ENCODE results near the gene DCLK2. TPM values are rescaled to one million over a fixed set of nuclear protein-coding genes. Genes with fewer than 3 reads are reported as not detected.

DCLK2 gene
- total and polyA plus RNA-seq, 2 of the 8 experiments (the other 6 are each of a cell fraction or from before 2014, with no cell fraction given) = 0.32 to 0.37 TPM

- no peak overlapping the region for H3K56ac ChIP-seq (replicated peaks; ENCODE audit: insufficient read length, low read depth, low read length)
- no peaks in the 10 kb centered on the region for H3K23me2 ChIP-seq (ENCODE audit: low read depth, low read length)
- H3K18ac ChIP-seq (ENCODE audit: extremely low read depth, low read length) = no peak overlapping the region
- no peak overlapping the region for H2BK5ac ChIP-seq (ENCODE audit: low read depth, low read length)
- H2BK20ac ChIP-seq (ENCODE audit: low read length) = no peak overlapping the region
- WGBS, 2 experiments (ENCODE audit: extremely low coverage in 1 of 2, insufficient coverage in 1 of 2, insufficient read length in 1 of 2, insufficient replicate concordance in 2 of 2, low coverage in 1 of 2, low lambda C conversion rate in 2 of 2, missing lambda C conversion rate in 1 of 2) = 92% methylated on average over 6 of the region's 6 CpGs; no CpG with 5 or more reads in 1 of the 2 experiments
- ChIA-PET POLR2A (ENCODE audit: partially characterized antibody) (interaction anchor here (0.6 kb wide), 1 partner anchor 14 kb away, joined by 3 read pairs; no protein-coding TSS in a partner anchor), CTCF (ENCODE audit: partially characterized antibody) (interaction anchor here (0.6 to 3.7 kb wide), 8 partner anchors 11 to 549 kb away, joined by 3 to 25 read pairs (median 6); no protein-coding TSS in a partner anchor)
- no peak overlapping the region for H3K23ac ChIP-seq (ENCODE audit: insufficient read length)
- H4K8ac ChIP-seq (ENCODE audit: extremely low read depth, insufficient read depth, low read length) = no peak overlapping the region
- no peaks in the 10 kb centered on the region for H3K9me3 ChIP-seq (ENCODE audit: insufficient read depth in 2 of 2, low read depth in 1 of 2, low read length in 1 of 2)
- no peaks in the 10 kb centered on the region for H3K79me1 ChIP-seq (ENCODE audit: low read depth, low read length)
- no peak for DNase-seq (ENCODE audit: low read depth in 1 of 2, low spot score in 2 of 2)
- no peak overlapping the region for H4K5ac ChIP-seq (ENCODE audit: insufficient read length, low read depth, low read length)
- H3K4ac ChIP-seq (replicated peaks; ENCODE audit: insufficient read length, low read depth, low read length) = no peak overlapping the region
- no peak overlapping the region for H3K4me3 ChIP-seq (ENCODE audit: extremely low read depth in 1 of 4, insufficient read depth in 2 of 4, low read depth in 3 of 4, low read length in 4 of 4)
- no peaks in the 10 kb centered on the region for H3K27me3 ChIP-seq (replicated peaks in 1 of 4; ENCODE audit: control insufficient read depth in 3 of 4, extremely low read depth in 1 of 4, insufficient read depth in 3 of 4, low read length in 3 of 4)
- no peak overlapping the region for H2BK12ac ChIP-seq (ENCODE audit: low read depth, low read length)
- FAIRE-seq = no peak
- no peaks in the 10 kb centered on the region for H3K4me1 ChIP-seq (replicated peaks in 1 of 4; ENCODE audit: control insufficient read depth in 3 of 4, insufficient read depth in 4 of 4, low read length in 3 of 4)
- H3K27ac ChIP-seq (ENCODE audit: low read depth, low read length) = no peak overlapping the region
- no peaks in the 10 kb centered on the region for H4K20me1 ChIP-seq (replicated peaks in 1 of 2; ENCODE audit: control insufficient read depth in 1 of 2, insufficient read depth in 2 of 2, low read length in 2 of 2)
- H2AFZ ChIP-seq (ENCODE audit: low read length) = no peak overlapping the region
- H2BK15ac ChIP-seq (ENCODE audit: low read length) = no peak overlapping the region
- no peak overlapping the region for H2AK5ac ChIP-seq (ENCODE audit: low read depth, low read length)
- H4K91ac ChIP-seq (replicated peaks; ENCODE audit: insufficient read length, low read length) = no peak overlapping the region
- no peak overlapping the region for H2BK120ac ChIP-seq (replicated peaks; ENCODE audit: low read depth, low read length)
- no peak overlapping the region for H3K4me2 ChIP-seq (ENCODE audit: insufficient read depth in 1 of 2, low read depth in 2 of 2, low read length in 2 of 2)
- no peak overlapping the region for H3K14ac ChIP-seq (ENCODE audit: insufficient read length)
- H3K36me3 ChIP-seq (ENCODE audit: control insufficient read depth in 2 of 4, insufficient read depth in 4 of 4, low read length in 3 of 4) = no peaks in the 10 kb centered on the region
- no peaks in the 10 kb centered on the region for H3K79me2 ChIP-seq (ENCODE audit: control insufficient read depth in 1 of 2, insufficient read depth in 2 of 2, low read length in 2 of 2)
- no peak overlapping the region for H3K9ac ChIP-seq (replicated peaks in 1 of 4; ENCODE audit: extremely low read depth in 1 of 4, low read depth in 3 of 4, low read length in 3 of 4)
- no peak for TF ChIP-seq NANOG (IDR thresholded peaks at IDR 0.05; ENCODE audit: insufficient read depth, low read depth, low read length, poor library complexity, severe bottlenecking)
- no peak for TF ChIP-seq GABPA (IDR thresholded peaks at IDR 0.05; ENCODE audit: borderline replicate concordance, insufficient read depth, low read length)
- TF ChIP-seq SP2 (IDR thresholded peaks at IDR 0.05; ENCODE audit: low read length) = no peak
- TF ChIP-seq TCF12 (IDR thresholded peaks at IDR 0.05; ENCODE audit: low read depth, low read length) = no peak
- TF ChIP-seq MAX (IDR thresholded peaks at IDR 0.05) = no peak
- TF ChIP-seq CTCF (IDR thresholded peaks at IDR 0.05; ENCODE audit: control extremely low read depth in 1 of 3, insufficient read depth in 1 of 3, low read depth in 1 of 3, low read length in 3 of 3) = no peak
- no peak for TF ChIP-seq SP4 (IDR thresholded peaks at IDR 0.05; ENCODE audit: low read length)
- no peak for TF ChIP-seq ATF2 (IDR thresholded peaks at IDR 0.05; ENCODE audit: low read length)
- TF ChIP-seq CEBPB (IDR thresholded peaks at IDR 0.05; ENCODE audit: low read depth, low read length) = no peak
- TF ChIP-seq POLR2A (IDR thresholded peaks at IDR 0.05; ENCODE audit: control extremely low read depth in 1 of 2, low read depth in 2 of 2, low read length in 2 of 2) = no peak
Measured at GRCh38 chr4:150211016-150211415, 132.8 kb downstream of the DCLK2 start.
